AG04450 (cell line): ENCODE measurements around the gene SYT13. TPM values are rescaled to one million over a fixed set of nuclear protein-coding genes. Genes with fewer than 3 reads are reported as not detected.

ENCODE experiments used
- CTCF ChIA-PET: fragments of 300-600, 350-600 bp; formaldehyde crosslinking; extraction: SDS; loops from one replicate; lab custom pipeline; 2022; ENCODE audit warnings: antibody characterized with exemption, inconsistent platforms; lab: Charles Lee
- POLR2A ChIA-PET: fragments of 350-600 bp; formaldehyde crosslinking; extraction: SDS; loops from one replicate; lab custom pipeline; 2021; ENCODE audit warnings: antibody characterized with exemption, inconsistent platforms; lab: Yijun Ruan, JAX
- DNase-seq: peaks from one replicate; pipeline ENCODE4 v3.0.0-alpha.2; 2011; ENCODE audit warnings: low read depth, low spot score
- H3K27ac ChIP-seq: one replicate; pipeline ENCODE4 v1.5.1; 2012; ENCODE audit warnings: low read depth, low read length, control low read depth
- H3K27me3 ChIP-seq: one replicate; pipeline ENCODE4 v1.6.0; 2012; ENCODE audit warnings: low read length; ENCODE audit not compliant: control insufficient read depth, insufficient read depth
- H3K4me3 ChIP-seq: 2 replicates; pipeline ENCODE4 v1.5.1; 2011; ENCODE audit warnings: mild to moderate bottlenecking, low read depth, low read length, control low read depth
- H3K9me3 ChIP-seq: 2 replicates; pipeline ENCODE4 v1.5.1; 2012; ENCODE audit warnings: low read length; ENCODE audit not compliant: control insufficient read depth, insufficient read depth
- polyA plus RNA-seq: library from polyadenylated mRNA; depleted of rRNA; stranded (reverse); fragments of >200 nt; gene quantifications from 2 replicates; pipeline ENCODE4 v1.2.3, GENCODE V29; 2011
- TF ChIP-seq, protein P1 (sequence below): IDR thresholded peaks from 2 replicates; pipeline ENCODE4 v1.5.1; 2011; ENCODE audit warnings: low read depth, low read length, control low read depth, inconsistent platforms

SYT13 gene
- polyA plus RNA-seq, 1 experiment = not detected

DNA sequence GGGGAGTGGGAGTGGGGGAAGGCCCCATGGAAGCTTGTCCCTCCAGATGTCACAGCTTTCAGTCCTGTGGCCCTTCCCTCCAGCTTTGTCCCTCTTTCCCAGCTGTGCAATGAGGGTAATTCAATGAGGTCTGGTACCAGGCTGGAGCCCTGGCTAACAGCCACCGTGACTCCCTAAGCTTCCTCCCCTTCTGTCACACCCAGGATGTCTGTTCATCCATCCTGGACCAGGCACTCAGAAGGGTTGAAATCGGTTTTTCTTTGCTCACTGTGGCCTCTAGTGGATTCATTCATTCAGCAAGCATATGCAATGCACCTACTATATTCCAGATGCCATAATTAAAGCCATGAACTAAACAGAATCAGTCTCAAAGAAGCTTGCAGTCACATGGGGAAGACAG lies 38.7 kb downstream of the SYT13 start:
- ChIA-PET POLR2A (no interaction called here), CTCF (no interaction called here)
- TF ChIP-seq, protein P1, sequence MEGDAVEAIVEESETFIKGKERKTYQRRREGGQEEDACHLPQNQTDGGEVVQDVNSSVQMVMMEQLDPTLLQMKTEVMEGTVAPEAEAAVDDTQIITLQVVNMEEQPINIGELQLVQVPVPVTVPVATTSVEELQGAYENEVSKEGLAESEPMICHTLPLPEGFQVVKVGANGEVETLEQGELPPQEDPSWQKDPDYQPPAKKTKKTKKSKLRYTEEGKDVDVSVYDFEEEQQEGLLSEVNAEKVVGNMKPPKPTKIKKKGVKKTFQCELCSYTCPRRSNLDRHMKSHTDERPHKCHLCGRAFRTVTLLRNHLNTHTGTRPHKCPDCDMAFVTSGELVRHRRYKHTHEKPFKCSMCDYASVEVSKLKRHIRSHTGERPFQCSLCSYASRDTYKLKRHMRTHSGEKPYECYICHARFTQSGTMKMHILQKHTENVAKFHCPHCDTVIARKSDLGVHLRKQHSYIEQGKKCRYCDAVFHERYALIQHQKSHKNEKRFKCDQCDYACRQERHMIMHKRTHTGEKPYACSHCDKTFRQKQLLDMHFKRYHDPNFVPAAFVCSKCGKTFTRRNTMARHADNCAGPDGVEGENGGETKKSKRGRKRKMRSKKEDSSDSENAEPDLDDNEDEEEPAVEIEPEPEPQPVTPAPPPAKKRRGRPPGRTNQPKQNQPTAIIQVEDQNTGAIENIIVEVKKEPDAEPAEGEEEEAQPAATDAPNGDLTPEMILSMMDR = no peak
- Histone ChIP-seq H3K4me3 (no peak overlapping the region), H3K27ac (no peak overlapping the region), H3K9me3 (no peaks in the 10 kb centered on the region; the same call in 1 of the 2 replicates), H3K27me3 (peaks cover 26% of the 10 kb centered on the region)
- no peak for DNase-seq

DNA sequence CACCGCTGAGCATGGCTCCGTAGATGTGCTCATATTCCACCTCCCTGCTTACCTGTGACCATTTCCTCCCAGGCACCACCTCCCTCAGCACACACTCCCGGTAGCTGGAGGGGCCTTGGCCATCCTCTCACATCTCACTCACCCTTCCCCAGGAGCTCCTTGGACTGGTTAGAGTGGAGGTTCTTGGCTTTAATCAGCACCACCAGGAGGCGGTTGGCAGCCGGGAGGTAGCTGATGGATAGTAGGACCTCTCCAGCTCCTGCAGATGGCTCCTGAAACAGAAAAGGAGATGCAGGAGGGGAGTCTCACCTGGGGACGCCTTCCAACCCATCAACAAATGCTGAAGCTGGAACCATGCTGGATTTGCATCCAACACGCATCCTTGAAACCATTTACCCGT lies 39.9 kb downstream of the SYT13 start:
- no peak overlapping the region for H3K27ac ChIP-seq
- TF ChIP-seq, protein P1 = no peak
- CTCF ChIA-PET = interaction anchor here (1.4 kb wide), 1 partner anchor 136 kb away, joined by 5 read pairs; no protein-coding TSS in a partner anchor
- no peak for DNase-seq
- H3K9me3 ChIP-seq = no peaks in the 10 kb centered on the region
- POLR2A ChIA-PET = no interaction called here
- peaks cover 25% of the 10 kb centered on the region for H3K27me3 ChIP-seq
- H3K4me3 ChIP-seq = no peak overlapping the region

DNA sequence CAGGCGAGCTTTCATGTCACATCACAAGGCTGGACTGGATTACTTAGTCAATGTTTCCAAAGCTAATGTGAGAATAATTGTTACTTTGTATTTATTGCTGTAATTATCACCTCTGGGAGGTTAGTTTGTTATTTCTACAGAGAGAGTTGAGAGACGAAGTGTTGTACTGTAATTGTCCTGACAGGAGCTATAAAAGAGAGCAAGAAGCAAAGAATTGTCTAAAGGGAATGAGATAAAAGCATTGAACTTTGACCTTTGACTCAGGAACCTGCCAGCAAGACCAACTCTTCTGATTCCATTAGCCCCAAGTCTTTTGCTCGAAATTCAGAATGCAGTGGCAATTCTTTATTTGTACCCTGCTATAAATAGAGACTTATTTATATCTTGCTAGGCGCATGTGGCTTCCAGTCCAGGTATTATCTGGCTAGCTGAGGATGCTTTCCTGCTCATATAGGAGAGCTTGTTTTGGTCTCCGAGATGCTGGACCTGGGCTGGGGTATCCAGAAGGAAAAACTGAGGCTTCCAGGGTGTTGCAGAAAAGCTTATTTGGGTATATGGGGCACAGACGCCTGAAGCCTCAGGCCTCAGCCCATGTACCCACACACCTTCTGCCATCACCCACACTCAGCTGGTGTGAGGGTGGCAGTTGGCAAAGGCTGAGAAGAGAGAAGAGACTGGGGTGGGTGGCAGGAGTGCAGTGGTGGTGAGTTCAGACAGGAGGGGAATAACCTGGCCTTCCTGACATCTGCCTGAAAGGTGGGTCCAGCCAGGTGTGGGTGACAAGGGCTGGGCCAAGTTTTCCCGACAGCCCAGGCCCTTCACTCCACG lies 40.7 kb downstream of the SYT13 start:
- H3K9me3 ChIP-seq = no peaks in the 10 kb centered on the region
- CTCF ChIA-PET = interaction anchor here (1.4 to 1.6 kb wide), 2 partner anchors 12 to 135 kb away, joined by 5 to 6 read pairs; no protein-coding TSS in a partner anchor
- TF ChIP-seq, protein P1 = no peak
- peaks cover 25% of the 10 kb centered on the region for H3K27me3 ChIP-seq
- no peak for DNase-seq
- no peak overlapping the region for H3K27ac ChIP-seq
- H3K4me3 ChIP-seq = no peak overlapping the region
- POLR2A ChIA-PET = no interaction called here

DNA sequence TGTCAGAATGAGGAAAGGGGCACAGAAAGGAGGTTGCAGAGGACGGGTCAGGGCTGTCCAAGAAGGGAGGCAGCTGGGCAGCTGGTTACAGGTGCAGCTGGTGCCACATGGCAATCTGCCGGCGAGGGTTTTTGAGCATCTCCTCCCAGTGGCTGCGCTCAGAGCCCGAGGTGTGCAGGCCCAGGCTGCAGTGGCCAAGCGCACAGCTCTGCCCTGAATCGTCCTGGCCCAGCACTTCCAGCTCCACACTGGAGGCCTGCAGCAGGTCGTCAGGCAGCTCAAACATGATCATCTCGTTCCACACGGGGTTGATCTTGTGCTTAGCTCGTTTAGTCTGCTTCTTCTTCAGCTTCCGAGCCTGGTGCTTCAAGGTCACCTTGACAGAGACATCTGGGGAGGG lies 42.2 kb downstream of the SYT13 start:
- POLR2A ChIA-PET = no interaction called here
- Histone ChIP-seq H3K27ac (no peak overlapping the region), H3K9me3 (no peaks in the 10 kb centered on the region), H3K27me3 (peaks cover 21% of the 10 kb centered on the region), H3K4me3 (no peak overlapping the region)
- CTCF ChIA-PET = interaction anchor here (1.6 kb wide), 1 partner anchor 10 kb away, joined by 6 read pairs; no protein-coding TSS in a partner anchor
- DNase-seq = no peak
- TF ChIP-seq, protein P1 = no peak

DNA sequence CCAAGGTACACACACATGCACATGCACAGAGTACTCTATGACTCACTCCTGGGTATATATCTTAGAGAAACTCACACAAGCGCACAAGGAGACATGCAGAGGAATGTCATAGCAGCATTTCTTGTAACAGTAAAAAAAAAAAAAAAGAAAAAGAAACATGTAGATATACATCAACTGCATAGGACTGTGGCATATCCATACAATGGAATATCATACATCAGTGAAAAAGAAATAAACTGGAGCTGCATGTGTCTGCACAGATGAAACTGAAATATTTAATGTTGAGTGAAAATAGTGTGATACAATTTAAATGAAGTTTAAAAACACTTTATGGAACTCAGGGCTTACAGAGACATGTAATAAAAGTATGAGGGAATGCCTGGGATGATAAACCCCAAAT lies 46.4 kb downstream of the SYT13 start:
- POLR2A ChIA-PET = interaction anchor here (0.7 kb wide), 1 partner anchor 51 kb away, joined by 3 read pairs; no protein-coding TSS in a partner anchor

More for the DNA sequence above, 46.4 kb downstream of the SYT13 start:
- no peak for DNase-seq
- TF ChIP-seq, protein P1 = no peak
- H3K9me3 ChIP-seq = no peaks in the 10 kb centered on the region
- H3K27me3 ChIP-seq = peaks cover 16% of the 10 kb centered on the region
- no peak overlapping the region for H3K4me3 ChIP-seq
- H3K27ac ChIP-seq = no peak overlapping the region
- CTCF ChIA-PET = no interaction called here
